AG09319 (cell line): Measurements from ENCODE around the gene GAGE12F.
"Not testable (repeated sequence)": the region's sequence is repeated elsewhere in the genome, so short reads cannot be mapped to it uniquely, and the experiment has no call there.

Source experiments
- DNase-seq: peaks from one replicate; pipeline ENCODE4 v3.0.0-alpha.2; 2010; ENCODE audit warnings: low read depth; ENCODE audit errors: extremely low read depth
- CTCF ChIP-seq: IDR thresholded peaks from 2 replicates; pipeline ENCODE4 v1.5.1; 2011; ENCODE audit warnings: low read depth, mild to moderate bottlenecking, inconsistent platforms, low read length, moderate library complexity

Gene GAGE12F

GRCh38 chrX:49560542-49560941, at the start of gene GAGE12F:
Gene GAGE12F (plus strand): TSS chrX:49560842. CDS start chrX:49561997, 1,155 bp downstream.
- not testable (repeated sequence) for DNase-seq

GRCh38 chrX:49531877-49532276, 28.8 kb upstream of the GAGE12F start, which contains the start of gene GAGE12C:
Gene GAGE12C (plus strand): TSS chrX:49532177. CDS start chrX:49533332, 1,155 bp downstream.
- DNase-seq, result not testable (repeated sequence)

GRCh38 chrX:49541433-49541832, 19.2 kb upstream of the GAGE12F start, which contains the start of gene GAGE12D:
Gene GAGE12D (plus strand): TSS chrX:49541733. CDS start chrX:49542888, 1,155 bp downstream.
- DNase-seq, result not testable (repeated sequence)

- DNase-seq, result not testable (repeated sequence)
Measured at GRCh38 chrX:49550989-49551388, 9.7 kb upstream of the GAGE12F start, which contains the start of gene GAGE12E. Gene GAGE12E (plus strand): TSS chrX:49551289. CDS start chrX:49552444, 1,155 bp downstream.

- DNase-seq, result not testable (repeated sequence)
Measured at GRCh38 chrX:49568728-49569127, 8.1 kb downstream of the GAGE12F start.

- DNase-seq, result not testable (repeated sequence)
Measured at GRCh38 chrX:49569152-49569551, 8.5 kb downstream of the GAGE12F start.

GRCh38 chrX:49570100-49570499, 9.5 kb downstream of the GAGE12F start, which contains the start of gene GAGE12G:
Gene GAGE12G (plus strand): TSS chrX:49570400. CDS start chrX:49571555, 1,155 bp downstream.
- DNase-seq, result not testable (repeated sequence)

- not testable (repeated sequence) for DNase-seq
Measured at GRCh38 chrX:49579649-49580048, 19.0 kb downstream of the GAGE12F start, which contains the start of gene GAGE12H. Gene GAGE12H (plus strand): TSS chrX:49579949. CDS start chrX:49581104, 1,155 bp downstream.

GRCh38 chrX:49589196-49589595, 28.6 kb downstream of the GAGE12F start, which contains the start of gene GAGE2A:
Gene GAGE2A (plus strand): TSS chrX:49589496. CDS start chrX:49590651, 1,155 bp downstream.
- not testable (repeated sequence) for DNase-seq

- DNase-seq, result not testable (repeated sequence)
Measured at GRCh38 chrX:49589769-49590478, 29.3 kb downstream of the GAGE12F start.

GRCh38 chrX:49590488-49590887, 29.8 kb downstream of the GAGE12F start:
- not testable (repeated sequence) for DNase-seq

GRCh38 chrX:49598720-49599119, 38.1 kb downstream of the GAGE12F start, which contains the start of gene GAGE1:
Gene GAGE1 (plus strand): TSS chrX:49599020. CDS start chrX:49600175, 1,155 bp downstream.
- not testable (repeated sequence) for DNase-seq

- no peak for DNase-seq
Measured at GRCh38 chrX:49610718-49611310, 50.2 kb downstream of the GAGE12F start.

More at GRCh38 chrX:49610718-49611310, 50.2 kb downstream of the GAGE12F start:
- TF ChIP-seq CTCF, result no peak
